Renal pelvis (tissue), 4 donors: ENCODE results near the gene KIAA1217. TPM values are rescaled to one million over a fixed set of nuclear protein-coding genes. Genes with fewer than 3 reads are reported as not detected.
"Not testable (repeated sequence)": the region's sequence is repeated elsewhere in the genome, so short reads cannot be mapped to it uniquely, and the experiment has no call there.

ENCODE experiments used
- DNase-seq: peaks from one replicate; pipeline ENCODE4 v3.0.0-alpha.2; 2013
- polyA plus RNA-seq, 3 donors: library from polyadenylated mRNA; unstranded; fragments of 120-200 nt; gene quantifications; one replicate each; pipeline ENCODE4 v1.2.1, GENCODE V29; 2013; ENCODE audit not compliant: insufficient read length in 3 of 3

The KIAA1217 gene
- polyA plus RNA-seq, 3 donors = 83.5 to 102 (median 99.4) TPM

DNA sequence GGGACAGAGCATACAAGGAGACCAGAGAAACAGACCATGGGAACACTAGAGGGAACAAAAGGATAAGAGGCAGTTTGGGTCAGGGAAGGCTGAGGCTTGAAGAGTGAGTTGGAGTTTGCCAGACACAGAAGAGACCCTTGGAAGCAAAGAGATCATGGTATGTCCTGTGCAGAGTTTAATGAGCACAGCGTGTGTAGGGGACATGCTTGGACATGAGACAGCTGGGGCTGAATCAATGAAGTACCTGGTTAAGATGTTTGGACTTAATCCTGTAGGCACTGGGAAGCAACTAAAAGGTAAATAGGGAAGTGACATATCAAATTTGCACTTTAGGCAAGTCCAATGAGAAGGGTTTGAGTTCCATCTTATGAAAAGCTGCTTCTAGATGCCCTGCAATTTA lies 79.6 kb downstream of the KIAA1217 start:
- DNase-seq = no peak

GRCh38 chr10:24289235-24289634 lies 80.3 kb downstream of the KIAA1217 start:
- no peak for DNase-seq

DNA sequence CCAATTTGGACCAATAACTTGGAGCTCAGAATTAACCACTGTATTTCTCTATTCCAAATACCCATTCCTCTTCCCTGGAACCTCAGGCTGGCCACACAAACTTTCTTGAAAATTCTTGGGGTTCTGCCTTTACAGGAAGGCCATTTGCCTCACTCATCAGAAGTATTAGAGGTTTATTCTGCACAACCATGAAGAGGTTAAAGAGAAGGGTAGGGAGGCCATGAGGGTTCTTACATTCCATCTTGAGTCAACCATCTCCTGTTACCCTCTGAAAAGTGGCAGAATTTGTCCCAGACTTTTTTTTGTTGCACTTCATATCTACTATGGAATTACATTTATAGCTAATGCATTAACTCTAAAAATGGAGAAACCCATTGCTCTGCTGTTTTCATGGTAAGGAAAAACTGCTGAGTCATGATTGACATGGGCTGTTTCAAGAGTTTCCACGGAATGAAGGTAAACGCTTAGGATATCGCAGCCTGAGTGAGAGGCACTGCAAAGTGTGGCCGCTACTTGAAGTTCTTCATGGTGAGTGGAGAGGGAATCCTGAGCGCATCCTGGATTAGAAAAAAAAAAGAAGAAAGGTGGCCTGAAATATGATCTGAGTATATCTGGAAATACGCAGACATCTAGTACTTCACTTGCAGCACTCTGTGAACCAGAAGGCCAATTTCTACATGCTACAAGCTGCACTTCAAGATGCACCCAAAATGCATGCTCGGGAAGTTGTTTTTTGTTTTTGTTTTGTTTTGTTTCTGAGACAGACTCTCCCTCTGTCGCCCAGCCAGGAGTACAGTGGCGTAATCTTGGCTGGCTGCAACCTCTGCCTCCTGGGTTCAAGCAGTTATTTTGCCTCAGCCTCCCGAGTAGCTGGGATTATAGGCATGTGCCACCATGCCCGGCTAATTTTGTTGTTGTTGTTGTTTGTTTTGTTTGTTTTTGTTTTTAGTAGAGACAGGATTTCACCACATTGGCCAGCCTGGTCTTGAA lies 83.7 kb downstream of the KIAA1217 start:
- DNase-seq = no peak

DNA sequence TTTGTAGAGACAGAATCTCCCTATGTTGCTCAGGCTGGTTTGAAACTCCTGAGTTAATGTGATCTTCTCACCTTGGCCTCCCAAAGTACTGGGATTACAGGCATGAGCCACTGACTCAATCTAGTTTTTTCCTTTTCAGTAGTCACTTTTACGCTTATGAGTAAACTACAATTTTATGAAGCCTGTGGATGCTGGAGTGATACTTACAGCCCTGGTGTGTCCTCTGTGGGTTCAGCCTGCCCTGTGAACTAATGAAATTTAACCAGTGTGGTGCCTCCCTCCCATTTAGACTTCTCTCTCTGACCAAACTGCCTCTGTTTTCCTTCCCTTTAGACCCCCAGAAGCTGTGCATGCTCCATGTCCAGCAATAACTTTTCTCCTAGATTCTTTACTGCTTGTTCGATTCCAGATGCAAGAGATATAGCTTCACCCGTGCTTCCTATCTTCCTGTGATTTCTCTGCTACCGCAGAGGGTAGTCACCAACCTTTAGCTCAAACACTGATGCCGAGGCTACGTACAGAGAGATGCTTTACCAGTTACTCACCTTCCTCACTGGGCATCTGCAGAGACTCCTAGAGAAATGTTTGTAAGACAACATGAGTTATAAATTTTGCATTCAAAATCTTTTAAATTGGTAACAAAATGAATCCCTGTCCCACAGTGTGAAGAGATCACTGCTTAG lies 90.8 kb downstream of the KIAA1217 start:
- no peak for DNase-seq

DNA sequence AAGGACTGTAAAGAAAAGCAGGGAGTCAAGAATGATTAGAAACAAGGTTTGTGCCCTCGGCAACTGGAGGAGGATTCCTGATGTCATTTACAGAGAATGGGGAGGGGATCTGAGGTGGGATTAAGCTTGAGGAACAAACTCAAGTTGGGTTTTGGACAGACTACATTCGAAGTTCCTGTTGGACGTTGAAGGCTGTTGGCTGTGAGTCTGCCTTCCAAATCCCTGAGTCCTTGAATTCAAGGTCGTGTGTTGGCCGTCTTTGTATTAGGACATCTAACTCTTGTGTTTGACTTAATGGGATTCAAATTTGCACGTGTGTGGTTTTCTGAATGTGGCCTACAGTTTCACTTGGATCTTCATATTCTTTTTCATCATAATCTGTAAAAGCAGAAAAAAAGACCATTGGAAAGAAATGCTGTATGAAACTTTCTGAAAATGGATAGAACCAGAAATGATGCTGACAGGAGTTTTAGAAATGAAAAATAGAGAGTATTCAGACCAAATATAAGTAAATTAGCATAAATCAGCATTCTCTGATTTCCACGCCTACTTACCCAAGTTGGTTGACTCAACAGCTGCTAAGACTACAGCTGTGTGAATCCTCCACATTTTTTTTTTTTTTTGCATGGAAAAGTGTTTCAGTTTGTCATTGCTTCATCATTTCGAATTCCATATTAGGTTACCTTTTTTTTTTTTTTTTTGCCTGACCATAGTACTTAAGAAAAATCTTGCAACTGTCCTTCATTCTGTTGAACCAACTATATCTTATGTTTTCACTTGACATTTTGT lies 94.8 kb downstream of the KIAA1217 start:
- DNase-seq = no peak

DNA sequence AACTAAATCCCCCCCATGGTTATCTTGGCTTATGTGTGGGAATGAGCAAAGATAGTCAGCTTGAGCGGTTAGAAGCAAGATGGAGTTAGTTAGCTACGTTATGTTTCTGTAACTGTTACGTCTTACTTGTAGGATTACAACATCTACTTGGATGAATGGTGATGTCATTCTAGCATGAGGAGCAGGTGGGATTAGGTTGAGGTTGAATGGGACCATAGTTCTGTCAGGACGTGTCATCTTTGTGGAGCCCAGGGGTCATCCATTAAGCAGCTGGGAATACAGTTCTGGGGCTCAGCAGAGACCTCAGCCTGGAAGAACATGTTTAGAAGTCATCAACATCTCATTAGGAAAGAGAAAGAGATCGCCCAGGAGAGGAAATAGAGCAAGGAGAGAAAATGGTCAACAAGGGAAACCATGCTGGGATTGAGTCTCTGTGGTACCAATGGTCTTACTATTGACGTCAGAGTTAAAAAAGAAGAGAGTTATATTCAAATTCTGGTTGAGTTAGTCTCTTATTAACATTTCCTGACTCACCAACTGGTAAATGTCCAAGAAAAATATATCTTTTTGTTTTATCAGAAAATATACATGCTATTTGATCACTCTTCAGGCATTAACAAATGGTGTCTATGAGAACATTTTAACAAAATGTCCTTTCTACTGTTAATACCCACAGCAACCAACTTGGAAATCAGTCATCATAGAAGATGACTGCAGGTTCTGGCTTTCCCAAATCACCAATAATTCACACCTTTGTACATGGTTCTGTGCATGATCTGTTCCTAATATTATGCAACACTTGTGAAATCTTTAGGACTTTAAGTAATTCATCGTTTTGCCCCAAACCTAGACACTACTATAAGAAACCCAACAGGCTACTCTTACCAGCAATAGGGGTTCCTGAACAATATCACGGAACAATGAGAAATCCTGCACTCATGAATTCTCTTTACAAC lies 96.9 kb downstream of the KIAA1217 start:
- no peak for DNase-seq

- DNase-seq = no peak
These were observed 97.6 kb downstream of the KIAA1217 start for GRCh38 chr10:24306507-24306875.

DNA sequence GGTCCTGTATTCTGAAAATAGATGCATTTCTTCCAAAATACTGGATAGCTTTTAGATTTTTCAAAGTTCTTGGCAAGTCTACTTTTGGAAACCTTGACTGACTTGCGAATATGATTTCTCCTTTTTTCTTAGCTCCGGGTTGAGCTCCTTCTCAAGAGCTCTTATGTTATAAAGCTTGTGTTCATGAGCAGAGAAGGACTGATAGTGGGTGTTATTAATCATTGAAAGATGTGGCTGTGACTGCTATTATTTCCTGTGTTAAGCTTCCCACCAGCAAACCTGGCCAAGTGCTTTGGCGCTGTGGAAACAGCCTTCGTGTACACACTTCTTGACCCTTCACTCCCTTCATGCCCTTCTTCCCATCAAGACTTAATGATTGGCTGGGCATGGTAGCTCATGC lies 98.2 kb downstream of the KIAA1217 start:
- DNase-seq = no peak

- DNase-seq = no peak
These were observed 99.0 kb downstream of the KIAA1217 start for GRCh38 chr10:24307696-24308485.

GRCh38 chr10:24310104-24310503 lies 101.2 kb downstream of the KIAA1217 start:
- no peak for DNase-seq

- no peak for DNase-seq
These were observed 103.0 kb downstream of the KIAA1217 start for GRCh38 chr10:24311888-24312287.

DNA sequence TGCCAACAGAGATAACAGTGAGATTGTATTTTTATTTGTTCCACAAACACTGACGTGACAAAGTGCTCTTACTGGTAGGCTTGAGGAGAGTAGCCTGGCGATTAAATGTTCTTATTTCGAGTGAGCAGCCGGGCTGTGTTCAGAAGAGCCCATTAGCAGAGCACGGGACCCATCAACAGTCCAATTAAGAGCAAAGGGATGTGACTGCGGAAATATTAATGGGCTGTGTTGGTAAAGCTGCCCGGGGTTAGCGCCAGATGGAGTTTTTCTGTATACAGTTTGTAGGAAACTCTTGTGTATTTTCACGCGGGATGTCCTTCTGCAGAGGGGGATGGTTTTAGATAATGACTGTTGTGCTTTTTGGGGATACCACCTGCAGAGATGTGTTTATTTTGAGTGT lies 104.3 kb downstream of the KIAA1217 start:
- DNase-seq = no peak

DNA sequence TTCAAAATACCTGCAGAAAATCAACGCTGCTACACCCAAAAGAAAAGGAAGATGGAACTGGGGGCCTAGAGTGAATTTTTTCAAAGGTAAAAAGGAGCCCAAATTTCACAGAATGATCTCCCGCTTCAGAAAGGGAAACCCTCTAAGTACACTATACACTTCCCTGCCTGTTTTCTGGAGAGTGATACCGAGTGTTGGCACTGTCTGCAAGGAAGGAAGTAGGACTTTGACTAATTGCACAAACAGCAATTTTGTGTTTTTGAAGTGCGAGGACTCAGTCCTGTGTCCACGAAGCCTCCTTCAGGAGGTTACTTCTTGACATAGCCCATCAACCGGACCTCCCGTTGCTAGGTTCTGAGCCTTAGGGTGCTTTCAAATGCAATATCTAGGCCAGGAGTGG lies 106.3 kb downstream of the KIAA1217 start:
- no peak for DNase-seq

DNA sequence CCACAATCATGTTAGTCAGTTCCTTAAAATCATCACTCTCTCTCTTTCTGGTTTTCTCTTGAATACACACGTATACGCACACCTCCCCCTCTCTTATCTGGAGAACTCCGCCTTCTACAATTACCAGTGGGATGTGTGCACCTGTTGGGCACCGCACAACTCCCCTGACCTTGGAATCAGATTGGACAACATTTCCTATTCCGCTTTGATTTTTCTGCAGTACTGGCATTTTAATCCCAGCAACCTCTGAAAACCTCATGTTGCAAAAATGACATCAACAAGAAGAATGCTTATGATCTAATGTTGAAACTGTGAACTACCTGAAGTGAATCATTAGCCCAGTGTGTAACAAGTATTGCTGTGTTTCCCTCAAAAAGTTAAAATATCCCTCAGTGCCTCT lies 109.6 kb downstream of the KIAA1217 start:
- DNase-seq = no peak

DNA sequence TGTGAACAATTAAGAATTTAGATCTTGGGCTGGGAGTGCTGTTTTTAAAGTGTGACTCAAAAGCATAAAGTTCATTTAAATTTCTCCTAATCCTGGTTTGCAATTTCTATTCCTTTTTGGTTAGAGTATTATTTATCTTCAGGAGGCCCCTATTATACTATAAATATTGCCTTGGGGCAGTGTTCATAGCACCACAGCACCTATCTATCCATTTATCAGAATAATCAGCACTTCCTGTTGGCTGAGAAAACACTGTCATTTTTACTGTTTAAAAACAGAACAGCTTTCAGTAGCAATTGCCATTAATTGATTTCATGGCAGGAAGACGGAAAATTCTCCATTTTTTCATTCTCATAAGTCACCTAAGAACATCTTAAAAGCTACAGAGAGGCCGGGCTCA lies 111.4 kb downstream of the KIAA1217 start:
- DNase-seq = no peak

DNA sequence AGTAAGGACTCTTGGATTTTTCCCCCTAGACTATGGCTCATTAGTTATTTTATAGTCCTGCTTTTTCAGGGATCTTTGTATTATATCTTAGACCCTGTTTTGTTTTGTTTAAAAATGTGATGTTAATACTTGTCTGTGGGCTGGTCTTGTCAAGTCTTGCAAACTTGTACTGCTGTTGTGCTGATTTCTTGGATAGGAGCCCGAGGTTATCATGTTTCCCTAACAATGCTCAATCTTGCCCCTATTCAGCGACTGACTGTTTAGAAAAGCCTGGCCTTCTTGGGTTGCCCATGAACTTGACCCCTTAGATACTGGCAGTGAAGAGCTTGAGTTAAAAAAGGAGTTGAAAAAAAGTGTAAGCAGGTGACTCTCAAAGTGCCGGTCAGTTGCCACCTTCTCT lies 115.7 kb downstream of the KIAA1217 start:
- no peak for DNase-seq

GRCh38 chr10:24331457-24331856 lies 122.5 kb downstream of the KIAA1217 start:
- no peak for DNase-seq

DNA sequence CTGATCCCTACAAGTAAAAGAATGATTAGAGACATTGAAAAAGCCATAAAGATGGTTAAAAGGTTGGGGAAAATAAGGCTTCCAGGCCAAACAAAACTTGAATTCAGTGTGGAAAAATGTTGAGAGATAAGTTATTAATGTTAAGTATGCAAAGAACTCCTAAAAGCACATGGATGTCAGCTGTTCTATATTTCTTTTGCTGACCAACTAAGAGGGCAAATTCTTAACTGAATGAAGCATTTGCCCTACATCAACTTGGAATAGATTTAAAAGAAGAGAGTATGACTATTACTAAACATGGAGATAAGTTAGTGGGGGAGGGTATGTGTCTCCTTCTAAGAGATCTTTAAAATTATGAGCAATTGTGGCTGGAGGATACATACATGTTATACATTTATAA lies 124.8 kb downstream of the KIAA1217 start:
- no peak for DNase-seq

- no peak for DNase-seq
These were observed 125.5 kb downstream of the KIAA1217 start for GRCh38 chr10:24334279-24334939.

- not testable (repeated sequence) for DNase-seq
These were observed 128.8 kb downstream of the KIAA1217 start for GRCh38 chr10:24337723-24338122.
